GM18951 (cell line): ENCODE results near the gene MYLK4.
"Not testable (repeated sequence)": the region's sequence is repeated elsewhere in the genome, so short reads cannot be mapped to it uniquely, and the experiment has no call there.

Experiments
- POLR2A ChIP-seq: IDR thresholded peaks from 4 replicates; pipeline ENCODE4 v1.6.1; 2011; ENCODE audit warnings: mild to moderate bottlenecking; ENCODE audit not compliant: insufficient read length, insufficient read depth; ENCODE audit errors: extremely low read depth
- in situ Hi-C: fragments of 300-500 bp; cut with MboI; formaldehyde crosslinking; loops from one replicate; pipeline ENCODE4 v1.12.0; 2022; ENCODE audit warnings: low sequenced_read_pairs, mixed read lengths, inconsistent platforms; ENCODE audit not compliant: unreplicated experiment

The MYLK4 gene

DNA sequence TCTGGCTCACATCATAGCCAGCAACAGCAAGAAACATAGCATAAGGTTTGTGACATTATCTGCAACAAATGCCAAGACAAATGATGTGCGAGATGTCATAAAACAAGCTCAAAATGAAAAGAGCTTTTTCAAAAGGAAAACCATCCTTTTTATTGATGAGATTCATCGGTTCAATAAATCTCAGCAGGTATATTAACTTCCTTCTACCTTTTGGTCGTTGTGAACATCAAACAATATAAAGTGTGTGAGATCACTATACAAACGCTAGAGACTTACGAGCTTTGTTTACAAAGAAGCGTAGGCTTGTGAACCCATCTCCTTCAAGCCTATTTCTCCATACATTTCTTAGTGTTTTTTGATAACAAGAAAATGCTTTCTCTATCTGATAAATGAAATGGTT lies 18.0 kb upstream of the MYLK4 start:
- in situ Hi-C loops = no loop called here

DNA sequence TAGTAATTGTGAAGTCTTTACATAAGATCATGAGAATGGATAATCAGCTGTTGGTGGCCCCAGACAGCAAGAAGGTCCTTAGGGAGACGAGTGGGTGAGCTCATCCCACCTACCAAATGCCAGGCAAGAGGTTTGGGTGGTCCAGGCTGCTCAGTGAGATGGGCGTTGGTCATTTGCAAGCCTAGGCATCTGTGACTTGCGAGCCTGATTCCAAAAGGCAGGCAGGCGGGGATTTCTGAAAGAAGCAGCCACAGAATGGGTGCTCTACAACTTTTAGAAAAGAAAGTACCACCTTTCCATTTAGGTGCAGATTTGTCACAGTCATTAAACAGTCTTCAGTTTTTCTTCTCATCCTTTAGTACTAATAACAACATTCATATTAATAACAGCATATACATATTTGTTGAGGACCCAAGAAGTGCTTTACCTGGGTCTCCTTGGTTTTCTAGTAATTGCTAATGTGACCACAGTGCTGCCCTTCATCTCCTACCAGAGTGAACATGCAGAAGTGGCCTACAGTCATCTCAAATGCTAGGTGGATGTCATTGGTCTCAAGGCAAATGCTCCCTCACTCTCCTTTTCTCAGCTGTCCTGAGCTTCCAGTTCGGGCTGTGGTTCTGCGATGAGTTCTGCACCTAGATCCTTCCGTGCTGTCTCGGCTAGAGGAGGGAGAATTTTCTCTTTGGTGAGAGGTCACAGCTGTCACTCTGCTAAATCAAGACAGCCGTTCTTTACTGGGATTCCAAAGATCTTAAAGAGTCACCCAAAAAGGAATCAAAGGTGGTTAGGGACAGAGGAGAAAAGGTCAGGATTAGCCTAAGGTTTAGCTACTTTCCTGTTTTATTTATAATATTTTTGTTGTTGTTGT lies 17.2 kb upstream of the MYLK4 start:
- in situ Hi-C loops = no loop called here
- TF ChIP-seq POLR2A = no peak

More for the DNA sequence above, 18.0 kb upstream of the MYLK4 start:
- no peak for TF ChIP-seq POLR2A

DNA sequence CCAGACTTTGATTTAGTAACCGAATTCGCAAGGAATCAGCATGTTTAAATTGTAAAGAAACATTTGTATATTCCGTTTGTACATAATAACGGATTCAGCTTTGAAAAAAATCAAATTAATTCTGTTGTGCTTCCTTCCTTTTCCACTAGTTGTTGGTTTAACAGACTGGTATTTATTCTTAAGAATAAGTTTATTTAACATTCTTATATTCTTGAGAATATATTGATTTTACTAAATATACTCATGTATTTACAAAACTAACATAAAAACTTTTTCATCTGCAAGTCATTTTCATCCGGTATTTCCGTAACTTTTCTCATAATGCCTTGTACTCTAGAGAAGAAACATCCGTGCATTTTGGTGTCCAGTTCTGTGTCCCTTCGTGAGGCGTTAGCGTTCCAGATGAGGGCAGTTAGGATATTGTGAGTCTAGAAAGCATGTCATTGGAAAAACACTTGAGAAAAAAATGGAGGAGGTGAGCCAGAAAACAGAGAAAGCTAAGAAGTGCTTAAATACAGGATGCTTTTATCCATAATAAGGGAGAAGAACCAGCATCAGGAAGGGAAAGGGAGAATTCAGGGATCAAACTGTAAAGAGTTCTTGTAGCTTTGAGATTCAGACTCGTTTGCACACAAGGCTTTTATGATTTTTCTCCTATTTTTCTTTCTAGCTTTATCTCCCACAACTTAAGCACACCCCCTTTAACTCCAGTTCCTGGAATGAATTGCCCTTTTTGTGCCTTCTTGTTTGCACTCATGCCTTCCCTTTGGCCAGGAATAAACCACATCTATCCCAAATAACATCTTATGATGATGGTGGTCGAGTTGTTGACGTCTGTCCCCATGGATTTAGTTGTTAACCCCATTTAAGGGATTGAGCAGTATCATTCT lies 16.3 kb upstream of the MYLK4 start:
- no peak for TF ChIP-seq POLR2A
- in situ Hi-C loops = no loop called here

DNA sequence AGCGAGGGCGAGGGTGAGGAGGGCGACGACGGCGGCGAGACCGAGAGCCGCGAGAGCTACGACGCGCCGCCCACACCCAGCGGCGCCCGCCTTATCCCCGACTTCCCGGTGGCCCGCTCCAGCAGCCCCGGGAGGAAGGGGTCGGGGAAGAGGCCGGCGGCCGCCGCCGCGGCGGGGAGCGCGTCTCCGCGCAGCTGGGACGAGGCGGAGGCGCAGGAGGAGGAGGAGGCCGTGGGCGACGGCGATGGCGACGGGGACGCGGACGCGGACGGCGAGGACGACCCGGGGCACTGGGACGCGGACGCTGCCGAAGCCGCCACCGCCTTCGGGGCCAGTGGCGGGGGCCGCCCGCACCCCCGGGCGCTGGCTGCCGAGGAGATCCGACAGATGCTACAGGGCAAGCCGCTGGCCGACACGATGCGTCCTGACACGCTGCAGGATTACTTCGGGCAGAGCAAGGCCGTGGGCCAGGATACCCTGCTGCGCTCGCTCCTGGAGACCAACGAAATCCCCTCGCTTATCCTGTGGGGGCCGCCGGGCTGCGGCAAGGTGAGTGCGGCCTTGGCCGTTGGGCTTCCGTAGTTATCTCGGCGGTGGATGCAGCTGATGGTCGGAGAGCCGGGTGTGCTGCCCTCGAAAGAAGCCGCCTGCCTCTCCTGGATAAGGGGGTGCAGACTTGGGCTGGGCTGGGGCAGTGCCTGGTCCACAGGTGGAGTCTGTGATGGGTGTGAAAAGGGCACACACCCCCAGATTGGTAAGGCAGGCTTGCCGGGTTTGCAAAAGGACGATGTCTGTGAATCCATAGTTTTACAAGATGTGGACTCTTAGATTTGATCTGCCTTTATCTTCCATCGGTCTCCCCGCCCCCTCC lies 15.4 kb upstream of the MYLK4 start:
- in situ Hi-C loops = no loop called here
- no peak for TF ChIP-seq POLR2A

DNA sequence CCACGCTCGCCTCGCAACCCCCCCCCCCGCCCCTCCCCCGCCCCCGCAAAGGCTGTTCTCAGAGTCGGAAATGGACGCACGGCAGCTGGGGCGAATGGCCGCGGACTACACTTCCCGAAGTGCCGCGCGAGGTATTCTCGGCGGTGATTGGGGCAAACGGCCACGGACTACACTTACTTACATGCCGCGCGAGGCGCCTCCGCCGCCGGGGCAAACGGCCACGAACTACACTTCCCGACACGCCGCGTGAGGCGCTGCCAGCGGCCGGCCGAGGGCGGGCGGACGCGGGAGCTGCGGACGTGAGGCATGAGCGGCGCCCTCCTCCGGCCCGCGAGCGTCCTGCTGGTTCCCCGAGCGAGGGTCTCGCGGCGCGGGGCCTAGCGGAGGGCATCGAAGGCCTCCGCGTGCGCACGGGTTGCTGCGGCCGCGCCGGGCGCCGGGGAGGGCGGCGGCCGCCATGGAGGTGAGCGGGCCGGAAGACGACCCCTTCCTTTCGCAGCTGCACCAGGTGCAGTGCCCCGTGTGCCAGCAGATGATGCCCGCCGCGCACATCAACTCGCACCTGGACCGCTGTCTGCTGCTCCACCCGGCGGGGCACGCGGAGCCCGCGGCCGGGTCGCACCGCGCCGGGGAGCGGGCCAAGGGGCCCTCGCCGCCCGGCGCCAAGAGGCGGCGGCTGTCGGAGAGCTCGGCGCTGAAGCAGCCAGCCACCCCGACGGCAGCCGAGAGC lies 14.6 kb upstream of the MYLK4 start, which contains the start of gene WRNIP1:
Gene WRNIP1 (plus strand): TSS at position 228 of the 730 bp plus-strand sequence. CDS start 230 bp downstream, at position 458.
- TF ChIP-seq POLR2A = peak; percentile 68
- in situ Hi-C loops = no loop called here

DNA sequence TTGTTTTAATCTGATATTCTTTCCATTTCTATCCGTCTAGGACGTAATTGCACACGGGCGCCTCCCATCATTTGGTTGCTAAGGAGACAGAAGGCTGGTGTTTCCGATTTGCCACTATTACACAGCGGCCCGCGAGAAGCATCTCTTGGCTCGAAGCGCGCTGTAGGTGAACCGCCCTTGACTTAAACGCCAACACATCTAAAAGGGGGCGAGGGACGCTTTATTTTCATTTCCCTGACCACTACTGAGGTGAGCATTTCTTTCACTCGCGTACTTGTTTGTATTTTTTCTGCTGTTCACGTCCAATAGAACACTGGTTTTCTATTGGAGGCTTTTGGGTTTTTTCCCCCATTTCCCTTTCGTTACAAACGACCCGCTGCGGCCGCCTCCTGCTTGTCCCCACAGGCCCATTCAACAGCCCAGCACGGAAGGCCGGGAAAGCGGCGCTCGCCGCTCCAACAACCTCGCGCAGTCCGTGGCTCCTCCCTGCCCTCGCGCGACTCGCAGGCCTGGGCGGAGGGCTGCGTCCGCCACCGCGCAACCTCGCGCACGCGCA lies 14.0 kb upstream of the MYLK4 start:
- TF ChIP-seq POLR2A = peak; percentile 81
- in situ Hi-C loops = no loop called here

DNA sequence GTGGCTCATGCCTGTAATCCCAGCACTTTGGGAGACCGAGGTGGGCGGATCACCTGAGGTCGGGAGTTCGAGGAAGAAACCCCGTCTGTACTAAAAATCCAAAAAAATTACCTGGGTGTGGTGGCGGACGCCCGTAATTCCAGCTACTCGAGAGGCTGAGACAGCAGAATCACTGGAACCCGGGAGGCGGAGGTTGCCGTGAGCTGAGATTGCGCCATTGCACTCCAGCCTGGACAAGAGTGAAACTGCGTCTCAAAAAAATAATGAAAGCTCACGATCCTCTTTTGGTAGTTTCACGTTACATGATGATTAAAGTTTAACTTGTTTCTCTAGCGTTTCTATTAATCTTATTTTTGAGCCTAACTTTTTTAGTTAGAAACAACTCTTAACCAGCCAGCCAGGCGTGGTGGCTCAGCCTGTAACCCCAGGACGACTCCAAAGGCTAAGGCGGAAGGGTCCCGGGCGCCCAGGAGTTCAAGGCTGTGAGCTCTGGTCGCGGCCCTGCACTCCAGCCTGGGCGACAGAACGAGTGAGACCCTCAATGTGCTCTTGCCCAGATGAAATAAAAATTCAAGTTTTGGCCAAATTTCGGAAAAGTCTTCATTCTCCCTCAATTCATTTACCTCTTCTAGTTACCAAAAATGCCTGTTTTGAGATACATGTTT lies 13.3 kb upstream of the MYLK4 start:
- in situ Hi-C loops = no loop called here

DNA sequence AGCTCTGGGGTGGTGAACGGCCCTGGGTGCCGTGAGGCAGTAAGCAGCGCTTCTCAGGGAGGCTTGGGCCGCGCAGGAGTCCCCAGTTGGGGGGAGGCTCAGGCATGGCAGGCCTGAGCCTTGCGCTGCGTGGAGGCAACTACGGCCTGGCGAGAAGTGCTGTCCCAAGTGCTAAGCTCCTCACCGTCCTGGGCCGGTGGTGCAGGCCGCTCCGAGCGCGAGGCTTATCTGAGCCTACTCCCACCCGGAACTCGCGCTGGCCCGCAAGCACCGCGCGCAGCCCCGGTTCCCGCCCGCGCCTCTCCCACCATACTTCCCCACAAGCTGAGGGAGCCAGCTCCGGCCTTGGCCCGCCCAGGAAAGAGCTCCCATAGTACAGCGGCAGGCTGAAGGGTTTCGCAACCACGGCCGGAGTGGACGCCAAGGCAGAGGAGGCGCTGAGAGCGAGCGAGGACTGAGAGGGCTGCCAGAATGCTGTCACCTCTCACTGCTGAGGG lies 12.7 kb upstream of the MYLK4 start:
- no peak for TF ChIP-seq POLR2A
- in situ Hi-C loops = no loop called here

More for the DNA sequence above, 13.3 kb upstream of the MYLK4 start:
- TF ChIP-seq POLR2A = no peak

DNA sequence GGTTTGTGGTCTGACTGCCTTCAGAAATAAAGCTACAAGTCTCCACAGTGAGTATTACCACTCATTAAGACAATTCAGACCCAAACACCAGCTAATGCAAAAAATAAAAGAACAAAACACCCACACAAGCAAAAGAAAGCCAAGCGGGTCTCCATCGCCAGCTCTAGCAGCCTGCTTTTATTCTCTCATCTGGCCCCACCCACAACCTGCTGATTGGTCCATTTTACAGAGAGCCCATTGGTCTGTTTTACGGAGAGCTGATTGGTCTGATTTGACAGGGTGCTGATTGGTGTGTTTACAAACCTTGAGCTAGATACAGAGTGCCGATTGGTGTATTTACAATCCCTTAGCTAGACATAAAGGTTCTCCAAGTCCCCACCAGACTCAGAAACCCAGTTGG lies 12.1 kb upstream of the MYLK4 start:
- in situ Hi-C loops = not testable (repeated sequence)

DNA sequence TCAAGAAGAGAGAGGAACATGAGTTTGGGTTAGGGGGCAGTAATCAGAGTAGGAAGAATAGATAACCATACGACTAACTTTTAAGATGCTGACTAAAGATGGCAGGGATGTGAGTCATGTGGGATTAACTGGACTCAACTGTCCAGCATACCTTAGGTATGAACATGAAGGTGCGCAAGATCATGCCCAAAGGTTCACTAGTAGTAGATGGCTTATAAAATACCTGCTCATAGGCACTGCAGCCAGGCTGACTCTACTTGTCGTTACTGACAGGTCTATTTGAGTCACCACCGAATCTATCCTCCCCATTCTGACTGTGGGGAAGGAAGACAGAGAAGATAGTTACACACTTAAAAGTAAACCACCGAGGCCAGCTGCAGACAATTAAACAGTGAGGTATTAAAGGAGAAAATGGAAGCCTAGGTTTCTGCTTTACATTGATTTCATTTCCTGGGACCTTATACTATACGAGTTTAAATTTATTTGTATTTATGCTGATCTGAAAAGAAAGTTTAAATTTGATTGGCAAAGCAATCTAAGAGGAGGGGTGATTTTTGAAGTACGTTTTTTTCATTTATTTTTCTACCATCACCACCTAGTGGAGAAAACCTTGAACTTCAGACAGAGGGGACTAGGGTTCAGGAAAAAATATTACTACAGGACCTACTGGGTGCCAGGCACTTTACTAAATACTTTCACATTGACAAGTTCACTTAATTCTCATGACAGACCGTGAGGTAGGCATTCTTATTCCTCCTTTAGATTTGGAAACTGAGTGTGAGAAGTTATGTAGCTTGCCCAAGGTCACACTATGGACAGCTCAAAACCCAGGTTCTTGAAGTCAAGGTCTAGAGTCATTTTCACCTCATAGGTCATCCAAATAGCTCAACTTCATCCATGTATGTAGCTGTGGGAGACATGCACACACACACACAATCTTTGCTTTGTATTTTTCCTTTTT lies 10.4 kb upstream of the MYLK4 start:
- in situ Hi-C loops = no loop called here
- no peak for TF ChIP-seq POLR2A
